ENCODE data around the gene RAPGEFL1.

Gene RAPGEFL1

DNA sequence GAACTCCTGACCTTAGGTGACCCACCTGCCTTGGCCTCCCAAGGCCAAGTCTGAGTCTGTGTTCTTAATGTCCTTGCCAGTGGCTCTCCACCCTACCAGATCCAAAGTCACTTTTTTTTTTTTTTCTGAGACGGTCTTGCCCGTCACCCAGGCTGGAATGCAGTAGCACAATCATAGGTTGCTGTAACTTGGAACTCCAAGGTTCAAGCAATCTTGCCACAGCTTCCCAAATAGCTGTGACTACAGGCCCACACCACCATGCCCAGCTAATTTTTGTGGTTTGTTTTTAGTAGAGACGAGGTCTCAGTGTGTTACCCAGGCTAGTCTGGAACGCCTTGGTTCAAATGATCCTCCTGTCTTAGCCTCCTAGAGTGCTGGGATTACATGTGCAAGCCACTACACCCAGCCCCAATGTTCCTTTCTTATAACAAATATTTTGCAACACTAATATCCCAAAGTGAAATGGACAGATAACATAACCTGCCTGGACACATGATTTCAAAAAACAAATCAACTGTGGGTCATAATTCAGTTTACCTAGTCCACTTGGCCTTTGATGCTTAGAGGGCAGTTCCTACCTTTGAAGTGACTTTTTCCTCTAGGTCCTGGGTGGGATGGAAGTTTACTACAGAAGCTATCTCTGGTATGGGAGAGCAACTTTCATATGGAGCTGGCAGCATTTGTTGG is 4.0 kb upstream of the RAPGEFL1 start:
- WGBS, 2 experiments = 94 to 96% methylated on average over 4 of the region's 4 CpGs
- H3K4me3 ChIP-seq (ENCODE audit: insufficient read depth, low read depth, low read length) = no peak overlapping the region
- peaks cover 48% of the 10 kb centered on the region for H3K36me3 ChIP-seq (ENCODE audit: control insufficient read depth, insufficient read depth, low read length)
- H3K27me3 ChIP-seq (ENCODE audit: control insufficient read depth, insufficient read depth, low read length, poor library complexity, severe bottlenecking) = no peaks in the 10 kb centered on the region
- peaks cover 12% of the 10 kb centered on the region for H3K4me1 ChIP-seq (ENCODE audit: control insufficient read depth, insufficient read depth, low read length)
- no peak overlapping the region for H3K27ac ChIP-seq (ENCODE audit: insufficient read depth, low read depth, low read length, poor library complexity, severe bottlenecking)
- no peaks in the 10 kb centered on the region for H3K9me3 ChIP-seq (ENCODE audit: control insufficient read depth, low read length)

DNA sequence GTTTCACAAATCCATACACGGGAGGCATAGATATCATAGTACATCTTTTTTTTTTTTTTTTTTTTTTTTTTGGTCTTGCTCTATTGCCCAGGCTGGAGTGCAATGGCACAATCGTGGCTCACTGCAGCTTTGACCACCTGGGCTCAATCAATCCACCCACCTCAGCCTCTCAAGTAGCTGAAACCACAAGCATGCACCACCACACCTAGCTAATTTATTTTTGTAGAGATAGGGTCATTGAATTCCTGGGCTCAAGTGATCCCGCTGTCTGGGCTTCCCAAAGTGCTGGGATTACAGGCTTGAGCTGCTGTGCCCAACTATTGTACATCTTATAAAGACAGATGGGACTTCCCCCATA is 3.5 kb upstream of the RAPGEFL1 start:
- H3K36me3 ChIP-seq (ENCODE audit: control insufficient read depth, insufficient read depth, low read length) = peaks cover 44% of the 10 kb centered on the region
- H3K27ac ChIP-seq (ENCODE audit: insufficient read depth, low read depth, low read length, poor library complexity, severe bottlenecking) = no peak overlapping the region
- H3K4me3 ChIP-seq (ENCODE audit: insufficient read depth, low read depth, low read length) = no peak overlapping the region
- 89% methylated on average over 3 of the region's 3 CpGs for WGBS, 2 experiments
- H3K4me1 ChIP-seq (ENCODE audit: control insufficient read depth, insufficient read depth, low read length) = peaks cover 12% of the 10 kb centered on the region
- no peaks in the 10 kb centered on the region for H3K9me3 ChIP-seq (ENCODE audit: control insufficient read depth, low read length)
- H3K27me3 ChIP-seq (ENCODE audit: control insufficient read depth, insufficient read depth, low read length, poor library complexity, severe bottlenecking) = no peaks in the 10 kb centered on the region

DNA sequence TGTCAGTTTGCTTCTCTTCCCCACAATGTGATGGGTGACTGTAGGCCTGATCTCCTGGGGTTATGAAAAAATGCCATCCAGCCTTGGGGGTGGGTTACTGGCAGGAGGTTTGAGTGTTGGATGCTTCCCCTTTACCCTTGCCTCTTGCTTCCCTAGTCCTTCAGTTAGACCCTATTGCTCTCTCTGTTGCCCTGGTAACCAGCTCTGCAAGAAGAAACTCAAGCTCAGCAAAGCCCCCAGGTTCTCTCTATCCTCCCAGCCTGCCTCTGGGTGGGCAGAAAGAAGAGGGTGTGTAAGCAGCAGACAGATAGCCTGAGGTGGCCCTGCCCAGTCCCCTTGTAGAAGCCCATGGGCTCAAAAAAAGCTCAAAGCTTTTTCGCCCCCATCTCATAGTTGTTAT is 2.8 kb upstream of the RAPGEFL1 start:
- Histone ChIP-seq H3K4me1 (ENCODE audit: control insufficient read depth, insufficient read depth, low read length) (peaks cover 12% of the 10 kb centered on the region), H3K36me3 (ENCODE audit: control insufficient read depth, insufficient read depth, low read length) (peaks cover 36% of the 10 kb centered on the region), H3K9me3 (ENCODE audit: control insufficient read depth, low read length) (no peaks in the 10 kb centered on the region), H3K27me3 (ENCODE audit: control insufficient read depth, insufficient read depth, low read length, poor library complexity, severe bottlenecking) (no peaks in the 10 kb centered on the region), H3K4me3 (ENCODE audit: insufficient read depth, low read depth, low read length) (no peak overlapping the region), H3K27ac (ENCODE audit: insufficient read depth, low read depth, low read length, poor library complexity, severe bottlenecking) (peak overlapping the region; percentile 46)
- WGBS, 2 experiments = 96% methylated on average over 1 of the region's 1 CpG

DNA sequence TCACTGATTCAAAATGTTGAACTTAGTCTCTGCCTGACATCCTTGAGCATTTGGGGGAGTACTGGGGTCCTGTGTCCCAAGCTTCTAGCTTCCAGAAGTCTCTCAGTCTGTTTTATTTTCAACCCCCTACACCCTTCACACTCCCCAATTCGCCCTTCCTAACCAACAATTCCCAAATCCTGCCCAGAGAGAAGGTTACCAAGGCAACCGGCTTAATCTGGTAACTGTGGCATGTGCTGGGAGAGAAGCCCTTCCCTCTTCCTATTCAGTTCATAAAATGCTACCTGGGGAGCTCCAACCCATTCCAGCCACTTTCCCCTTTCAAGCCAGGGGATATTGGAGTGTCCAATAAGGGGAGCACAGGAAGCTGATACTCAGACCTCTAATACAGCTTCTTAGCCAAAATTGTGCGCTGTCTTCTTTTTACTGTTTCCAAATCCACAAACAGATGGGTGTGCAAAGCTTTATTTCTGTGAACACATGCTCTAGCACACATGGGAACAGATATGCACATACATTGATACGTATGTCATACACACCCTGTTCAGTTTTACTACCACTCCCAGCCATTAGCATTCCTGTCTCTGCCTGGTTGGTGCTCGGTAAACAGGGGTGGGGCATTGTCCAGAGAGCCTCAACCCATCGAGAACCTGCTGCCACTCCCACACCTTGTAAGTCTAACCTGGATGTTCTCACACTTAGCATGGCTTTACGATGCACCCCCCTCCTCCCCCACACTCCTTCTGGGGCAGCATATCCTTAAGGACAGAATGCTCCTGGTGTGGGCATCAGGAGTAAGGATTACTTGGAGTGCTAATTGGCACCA is 1.1 kb upstream of the RAPGEFL1 start:
- 86 to 88% methylated on average over 7 of the region's 7 CpGs for WGBS, 2 experiments
- Histone ChIP-seq H3K4me1 (ENCODE audit: control insufficient read depth, insufficient read depth, low read length) (peaks cover 12% of the 10 kb centered on the region), H3K4me3 (ENCODE audit: insufficient read depth, low read depth, low read length) (no peak overlapping the region), H3K36me3 (ENCODE audit: control insufficient read depth, insufficient read depth, low read length) (peaks cover 21% of the 10 kb centered on the region), H3K9me3 (ENCODE audit: control insufficient read depth, low read length) (no peaks in the 10 kb centered on the region), H3K27ac (ENCODE audit: insufficient read depth, low read depth, low read length, poor library complexity, severe bottlenecking) (no peak overlapping the region), H3K27me3 (ENCODE audit: control insufficient read depth, insufficient read depth, low read length, poor library complexity, severe bottlenecking) (no peaks in the 10 kb centered on the region)

DNA sequence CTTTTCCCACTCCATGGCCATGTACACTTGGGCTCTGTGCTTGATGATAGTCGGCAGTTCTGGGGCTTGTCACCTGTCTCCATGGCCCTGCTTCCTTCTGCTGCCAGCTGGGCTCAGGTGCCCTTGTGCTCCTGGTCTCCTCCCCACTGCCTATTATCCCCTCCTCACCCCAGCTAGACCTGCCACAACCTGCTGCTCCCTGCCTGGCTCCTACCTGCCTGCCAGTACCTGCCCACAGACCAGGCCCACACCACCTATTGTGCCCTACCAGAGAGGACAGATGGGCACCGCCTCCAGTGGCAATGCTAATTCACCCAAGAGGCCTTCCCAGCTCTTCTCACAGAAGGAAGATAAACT is 538 bp upstream of the RAPGEFL1 start:
- Histone ChIP-seq H3K36me3 (ENCODE audit: control insufficient read depth, insufficient read depth, low read length) (peaks cover 15% of the 10 kb centered on the region), H3K4me3 (ENCODE audit: insufficient read depth, low read depth, low read length) (no peak overlapping the region), H3K27ac (ENCODE audit: insufficient read depth, low read depth, low read length, poor library complexity, severe bottlenecking) (no peak overlapping the region), H3K27me3 (ENCODE audit: control insufficient read depth, insufficient read depth, low read length, poor library complexity, severe bottlenecking) (no peaks in the 10 kb centered on the region), H3K9me3 (ENCODE audit: control insufficient read depth, low read length) (no peaks in the 10 kb centered on the region), H3K4me1 (ENCODE audit: control insufficient read depth, insufficient read depth, low read length) (peaks cover 12% of the 10 kb centered on the region)
- WGBS, 2 experiments = 93 to 97% methylated on average over 2 of the region's 2 CpGs

DNA sequence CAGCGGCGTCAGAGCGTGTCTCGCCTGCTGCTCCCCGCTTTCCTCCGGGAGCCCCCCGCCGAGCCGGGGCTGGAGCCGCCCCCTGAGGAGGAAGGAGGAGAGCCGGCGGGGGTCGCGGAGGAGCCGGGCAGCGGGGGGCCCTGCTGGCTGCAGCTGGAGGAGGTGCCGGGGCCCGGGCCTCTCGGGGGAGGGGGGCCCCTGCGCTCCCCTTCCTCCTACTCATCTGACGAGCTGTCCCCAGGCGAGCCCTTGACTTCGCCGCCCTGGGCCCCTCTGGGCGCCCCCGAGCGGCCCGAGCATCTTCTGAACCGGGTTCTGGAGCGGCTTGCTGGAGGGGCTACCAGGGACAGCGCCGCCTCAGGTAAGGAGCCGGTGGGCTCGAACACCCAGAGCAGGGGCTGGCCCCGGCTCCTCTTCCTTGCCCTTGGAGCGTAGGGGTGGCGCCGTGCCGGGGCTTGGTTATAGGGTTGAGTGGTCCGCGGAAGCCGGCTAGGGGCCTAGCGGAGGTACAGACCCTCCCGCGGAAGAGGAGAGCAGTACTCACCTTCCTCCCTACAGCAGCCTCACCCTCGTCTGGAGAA is 841 bp downstream of the RAPGEFL1 start:
- Histone ChIP-seq H3K27me3 (ENCODE audit: control insufficient read depth, insufficient read depth, low read length, poor library complexity, severe bottlenecking) (no peaks in the 10 kb centered on the region), H3K9me3 (ENCODE audit: control insufficient read depth, low read length) (no peaks in the 10 kb centered on the region), H3K36me3 (ENCODE audit: control insufficient read depth, insufficient read depth, low read length) (peaks cover 4% of the 10 kb centered on the region), H3K4me3 (ENCODE audit: insufficient read depth, low read depth, low read length) (peak overlapping the region; percentile 39), H3K4me1 (ENCODE audit: control insufficient read depth, insufficient read depth, low read length) (peaks cover 12% of the 10 kb centered on the region), H3K27ac (ENCODE audit: insufficient read depth, low read depth, low read length, poor library complexity, severe bottlenecking) (no peak overlapping the region)
- 20 to 21% methylated on average over 46 of the region's 46 CpGs for WGBS, 2 experiments

DNA sequence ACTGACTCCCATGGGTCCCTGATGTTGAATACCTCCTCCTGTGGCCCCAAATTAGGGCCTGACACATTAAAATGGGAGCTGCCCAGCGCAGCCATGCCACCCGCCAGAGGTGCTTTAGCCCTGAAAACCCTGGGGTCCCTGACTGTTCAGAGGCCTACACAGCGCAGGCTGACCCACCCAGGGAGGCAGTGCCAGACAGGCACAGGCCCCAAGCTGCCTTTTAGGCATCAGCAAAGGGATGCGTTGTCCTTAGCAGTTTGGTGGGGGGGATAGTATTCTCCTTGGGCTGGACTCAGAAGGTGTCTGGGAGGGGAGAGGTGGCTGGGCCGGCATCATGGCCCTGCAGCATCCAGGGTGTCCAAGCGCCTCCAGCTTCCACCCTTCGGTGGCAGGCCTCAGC is 1.4 kb downstream of the RAPGEFL1 start:
- no peak overlapping the region for H3K4me3 ChIP-seq (ENCODE audit: insufficient read depth, low read depth, low read length)
- 90 to 94% methylated on average over 7 of the region's 7 CpGs for WGBS, 2 experiments
- H3K4me1 ChIP-seq (ENCODE audit: control insufficient read depth, insufficient read depth, low read length) = peaks cover 12% of the 10 kb centered on the region
- no peak overlapping the region for H3K27ac ChIP-seq (ENCODE audit: insufficient read depth, low read depth, low read length, poor library complexity, severe bottlenecking)
- H3K36me3 ChIP-seq (ENCODE audit: control insufficient read depth, insufficient read depth, low read length) = no peaks in the 10 kb centered on the region
- H3K9me3 ChIP-seq (ENCODE audit: control insufficient read depth, low read length) = no peaks in the 10 kb centered on the region
- no peaks in the 10 kb centered on the region for H3K27me3 ChIP-seq (ENCODE audit: control insufficient read depth, insufficient read depth, low read length, poor library complexity, severe bottlenecking)

DNA sequence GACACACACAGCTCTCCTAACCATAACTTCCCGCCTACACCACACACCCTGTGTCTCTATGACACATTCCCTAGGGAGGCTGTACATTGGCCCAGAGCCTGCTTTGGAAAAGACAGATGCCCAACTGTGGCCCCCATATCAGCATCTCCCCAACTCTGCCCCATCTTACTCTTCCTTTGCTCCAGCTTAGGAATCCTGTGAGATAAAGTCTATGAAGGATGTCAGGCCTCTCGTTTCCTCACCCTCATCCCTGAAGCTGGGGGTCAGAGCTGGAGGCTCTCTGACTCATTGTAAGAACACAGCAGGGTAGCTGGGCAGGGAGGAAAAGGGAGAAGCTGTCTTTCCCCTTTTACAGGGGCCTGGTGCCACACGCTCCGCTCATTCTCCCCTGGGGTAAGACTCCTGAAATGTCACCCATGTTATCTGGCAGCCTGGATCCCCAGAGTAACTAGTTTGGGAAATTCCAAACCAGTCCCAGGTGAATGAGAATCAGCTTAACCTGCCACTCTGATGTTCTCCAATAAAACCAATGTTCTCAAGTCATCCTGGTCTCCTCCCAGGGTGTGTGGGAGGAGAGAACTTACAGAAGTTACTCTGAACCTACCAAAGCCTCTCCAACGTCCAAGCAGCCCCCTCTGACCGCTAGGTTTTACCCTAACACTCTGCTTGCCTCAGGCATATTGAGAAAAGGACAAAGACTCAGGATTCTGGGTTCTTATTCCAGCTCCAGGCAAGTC is 2.8 kb downstream of the RAPGEFL1 start:
- H3K9me3 ChIP-seq (ENCODE audit: control insufficient read depth, low read length) = no peaks in the 10 kb centered on the region
- H3K27me3 ChIP-seq (ENCODE audit: control insufficient read depth, insufficient read depth, low read length, poor library complexity, severe bottlenecking) = no peaks in the 10 kb centered on the region
- no peaks in the 10 kb centered on the region for H3K36me3 ChIP-seq (ENCODE audit: control insufficient read depth, insufficient read depth, low read length)
- peaks cover 12% of the 10 kb centered on the region for H3K4me1 ChIP-seq (ENCODE audit: control insufficient read depth, insufficient read depth, low read length)
- 62 to 63% methylated on average over 6 of the region's 6 CpGs for WGBS, 2 experiments
- H3K4me3 ChIP-seq (ENCODE audit: insufficient read depth, low read depth, low read length) = no peak overlapping the region
- no peak overlapping the region for H3K27ac ChIP-seq (ENCODE audit: insufficient read depth, low read depth, low read length, poor library complexity, severe bottlenecking)

DNA sequence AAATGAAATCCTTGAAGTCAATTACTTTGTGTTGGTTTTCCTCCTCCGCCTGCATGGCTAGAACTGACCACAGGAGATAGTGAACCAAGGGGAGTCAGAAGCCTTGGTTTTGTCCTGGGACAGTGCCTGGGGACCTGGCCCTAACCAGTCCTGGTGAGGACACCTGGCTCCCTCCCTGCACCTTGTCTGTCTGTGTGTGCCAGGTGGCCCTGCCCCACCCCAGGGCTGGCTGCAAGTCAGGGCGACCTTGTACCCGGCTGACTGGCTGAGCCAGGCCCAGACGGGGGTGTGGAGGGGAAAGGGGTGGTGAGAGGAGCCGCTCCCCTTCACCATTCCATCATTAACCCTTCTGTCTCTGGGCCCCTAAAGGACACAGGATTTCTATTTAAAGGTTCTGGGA is 3.4 kb downstream of the RAPGEFL1 start:
- Histone ChIP-seq H3K9me3 (ENCODE audit: control insufficient read depth, low read length) (no peaks in the 10 kb centered on the region), H3K27ac (ENCODE audit: insufficient read depth, low read depth, low read length, poor library complexity, severe bottlenecking) (no peak overlapping the region), H3K4me1 (ENCODE audit: control insufficient read depth, insufficient read depth, low read length) (peaks cover 9% of the 10 kb centered on the region), H3K4me3 (ENCODE audit: insufficient read depth, low read depth, low read length) (no peak overlapping the region), H3K27me3 (ENCODE audit: control insufficient read depth, insufficient read depth, low read length, poor library complexity, severe bottlenecking) (no peaks in the 10 kb centered on the region), H3K36me3 (ENCODE audit: control insufficient read depth, insufficient read depth, low read length) (no peaks in the 10 kb centered on the region)
- 80 to 84% methylated on average over 1 to 4 of the region's 5 CpGs for WGBS, 2 experiments

DNA sequence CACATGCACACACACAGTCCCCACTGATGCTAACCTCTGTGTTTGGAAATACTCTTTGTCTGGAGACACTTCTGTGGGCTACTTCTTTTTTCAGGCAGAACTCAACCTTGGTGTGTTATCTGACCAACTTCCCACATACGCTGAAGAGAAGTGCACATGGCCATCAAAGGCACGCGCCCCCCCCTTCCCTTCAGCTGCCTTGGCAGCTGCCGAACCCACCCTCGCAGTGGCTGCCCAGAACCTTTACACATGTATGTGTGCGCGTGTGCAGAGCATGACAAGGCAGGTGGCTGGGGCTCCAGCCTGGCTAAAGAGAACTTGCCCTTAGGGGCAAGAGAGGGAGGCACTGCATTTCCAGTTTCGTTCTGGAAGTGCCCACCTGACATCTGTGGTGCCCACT is 3.9 kb downstream of the RAPGEFL1 start:
- Histone ChIP-seq H3K27ac (ENCODE audit: insufficient read depth, low read depth, low read length, poor library complexity, severe bottlenecking) (no peak overlapping the region), H3K4me1 (ENCODE audit: control insufficient read depth, insufficient read depth, low read length) (peaks cover 4% of the 10 kb centered on the region), H3K27me3 (ENCODE audit: control insufficient read depth, insufficient read depth, low read length, poor library complexity, severe bottlenecking) (no peaks in the 10 kb centered on the region), H3K4me3 (ENCODE audit: insufficient read depth, low read depth, low read length) (no peak overlapping the region), H3K9me3 (ENCODE audit: control insufficient read depth, low read length) (no peaks in the 10 kb centered on the region), H3K36me3 (ENCODE audit: control insufficient read depth, insufficient read depth, low read length) (no peaks in the 10 kb centered on the region)
- 92 to 94% methylated on average over 8 of the region's 8 CpGs for WGBS, 2 experiments

Data from ectodermal cell (in vitro differentiated cells).